Neural progenitor cell (in vitro differentiated cells): ENCODE data around the gene ZNF184. TPM values are rescaled to one million over a fixed set of nuclear protein-coding genes. Genes with fewer than 3 reads are reported as not detected.

Experiments used
- DNase-seq: peaks from one replicate; pipeline ENCODE4 v3.0.0-alpha.2; 2016; ENCODE audit warnings: low spot score
- H2AFZ ChIP-seq: fragments of 200-600 bp; sonication (generic); replicated peaks from 2 replicates; pipeline ENCODE4 v1.6.1; 2016; ENCODE audit warnings: antibody characterized with exemption
- H3F3A ChIP-seq: fragments of 200-600 bp; sonication (generic); 2 replicates; pipeline ENCODE4 v1.6.1; 2016; ENCODE audit warnings: antibody characterized with exemption, low read depth
- H3K27ac ChIP-seq: fragments of 200-600 bp; sonication (generic); 2 replicates; pipeline ENCODE4 v1.5.1; 2016; ENCODE audit warnings: mild to moderate bottlenecking
- H3K27me3 ChIP-seq: fragments of 200-600 bp; sonication (generic); 2 replicates; pipeline ENCODE4 v1.6.1; 2016; ENCODE audit warnings: mild to moderate bottlenecking, moderate library complexity
- H3K36me3 ChIP-seq: fragments of 200-600 bp; sonication (generic); 2 replicates; pipeline ENCODE4 v1.5.1; 2016
- H3K4me1 ChIP-seq: fragments of 200-600 bp; sonication (generic); 2 replicates; pipeline ENCODE4 v1.6.1; 2016; ENCODE audit warnings: mixed run types
- H3K4me2 ChIP-seq: fragments of 200-600 bp; sonication (generic); 2 replicates; pipeline ENCODE4 v1.6.1; 2016
- H3K4me3 ChIP-seq: fragments of 200-600 bp; sonication (generic); 2 replicates; pipeline ENCODE4 v1.5.1; 2016
- H3K79me2 ChIP-seq: fragments of 200-600 bp; sonication (generic); 2 replicates; pipeline ENCODE4 v1.6.1; 2016; ENCODE audit warnings: low read depth
- H3K9ac ChIP-seq: fragments of 200-600 bp; sonication (generic); 2 replicates; pipeline ENCODE4 v1.6.1; 2016
- H3K9me3 ChIP-seq: fragments of 200-600 bp; sonication (generic); 2 replicates; pipeline ENCODE4 v1.5.1; 2016; ENCODE audit warnings: low read depth
- H4K20me1 ChIP-seq: fragments of 200-600 bp; sonication (generic); 2 replicates; pipeline ENCODE4 v1.6.1; 2016; ENCODE audit warnings: low read depth
- H3K27ac Mint-ChIP-seq: 3 replicates; pipeline ENCODE4 v1.8.0; 2021; ENCODE audit warnings: mixed read lengths
- H3K27me3 Mint-ChIP-seq: 2 replicates; pipeline ENCODE4 v1.8.0; 2022; ENCODE audit warnings: low read depth, mild to moderate bottlenecking, inconsistent platforms, moderate library complexity, mixed read lengths; ENCODE audit not compliant: insufficient read depth
- H3K36me3 Mint-ChIP-seq: 3 replicates; pipeline ENCODE4 v1.8.0; 2021; ENCODE audit warnings: mixed read lengths
- H3K4me1 Mint-ChIP-seq: 3 replicates; pipeline ENCODE4 v1.8.0; 2021; ENCODE audit warnings: mixed read lengths
- H3K4me3 Mint-ChIP-seq: 3 replicates; pipeline ENCODE4 v1.8.0; 2021; ENCODE audit warnings: mild to moderate bottlenecking, moderate library complexity, mixed read lengths
- H3K9me3 Mint-ChIP-seq: 3 replicates; pipeline ENCODE4 v1.8.0; 2020; ENCODE audit warnings: mixed read lengths
- EZH2 ChIP-seq: fragments of 200-600 bp; sonication (generic); IDR thresholded peaks from 2 replicates; pipeline ENCODE4 v1.6.1; 2017; ENCODE audit warnings: antibody characterized with exemption, mild to moderate bottlenecking, moderate library complexity
- EZH2phosphoT487 ChIP-seq: fragments of 200-600 bp; sonication (generic); IDR thresholded peaks from 2 replicates; pipeline ENCODE4 v1.6.1; 2017; ENCODE audit warnings: antibody characterized with exemption
- total RNA-seq: library from RNA; depleted of rRNA; stranded (reverse); fragments of >200 nt; gene quantifications from 2 replicates; pipeline ENCODE4 v1.2.3, GENCODE V29; 2015; ENCODE audit warnings: low replicate concordance
- TF ChIP-seq, protein P1 (sequence below): fragments of 200-600 bp; sonication (generic); IDR thresholded peaks from 2 replicates; pipeline ENCODE4 v1.5.1; 2017; ENCODE audit warnings: antibody characterized with exemption, mild to moderate bottlenecking

The ZNF184 gene
- total RNA-seq, 1 donor from 2014 or later: 21.8 TPM

DNA sequence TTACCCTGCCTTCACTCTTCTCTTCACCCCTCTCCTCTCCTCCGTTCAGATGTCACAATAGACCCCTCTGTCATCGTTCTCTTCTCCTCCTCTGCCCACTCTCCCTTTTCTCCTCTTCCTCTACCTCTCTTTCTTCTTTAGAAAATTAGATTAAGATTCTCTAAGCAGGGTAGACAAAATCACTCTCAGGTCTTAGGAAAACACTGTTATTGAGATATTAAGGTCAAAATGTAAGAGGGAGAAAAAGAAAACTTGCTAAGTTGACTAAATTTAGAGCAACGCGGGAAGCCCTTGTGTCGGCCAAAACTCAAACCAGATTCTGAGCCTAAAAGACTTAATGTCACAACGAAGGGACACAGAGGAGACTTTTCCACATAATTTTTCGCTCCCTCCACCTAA, 22.1 kb upstream of the ZNF184 start:
- peaks cover 31% of the 10 kb centered on the region for H3K27me3 ChIP-seq
- peaks cover under 1% of the 10 kb centered on the region for H3K36me3 Mint-ChIP-seq
- peak overlapping the region; percentile 84 for H2AFZ ChIP-seq
- no peaks in the 10 kb centered on the region for H4K20me1 ChIP-seq
- H3K4me3 Mint-ChIP-seq: peak overlapping the region; percentile 94
- H3K9me3 ChIP-seq: no peaks in the 10 kb centered on the region
- H3K4me1 Mint-ChIP-seq: peaks cover 32% of the 10 kb centered on the region
- peak overlapping the region; percentile 87 for H3K4me2 ChIP-seq
- no peaks in the 10 kb centered on the region for H3K79me2 ChIP-seq
- H3K36me3 ChIP-seq: no peaks in the 10 kb centered on the region
- peak overlapping the region; percentile 4 for H3K9ac ChIP-seq
- no peak overlapping the region for H3K27ac ChIP-seq
- peaks cover 10% of the 10 kb centered on the region for H3F3A ChIP-seq
- DNase-seq: peak; percentile 49
- H3K4me1 ChIP-seq: no peaks in the 10 kb centered on the region
- peak overlapping the region; percentile 59 for H3K4me3 ChIP-seq
- peak overlapping the region; percentile 36 for H3K27ac Mint-ChIP-seq
- TF ChIP-seq EZH2: peak; percentile 45
- TF ChIP-seq, protein P1, sequence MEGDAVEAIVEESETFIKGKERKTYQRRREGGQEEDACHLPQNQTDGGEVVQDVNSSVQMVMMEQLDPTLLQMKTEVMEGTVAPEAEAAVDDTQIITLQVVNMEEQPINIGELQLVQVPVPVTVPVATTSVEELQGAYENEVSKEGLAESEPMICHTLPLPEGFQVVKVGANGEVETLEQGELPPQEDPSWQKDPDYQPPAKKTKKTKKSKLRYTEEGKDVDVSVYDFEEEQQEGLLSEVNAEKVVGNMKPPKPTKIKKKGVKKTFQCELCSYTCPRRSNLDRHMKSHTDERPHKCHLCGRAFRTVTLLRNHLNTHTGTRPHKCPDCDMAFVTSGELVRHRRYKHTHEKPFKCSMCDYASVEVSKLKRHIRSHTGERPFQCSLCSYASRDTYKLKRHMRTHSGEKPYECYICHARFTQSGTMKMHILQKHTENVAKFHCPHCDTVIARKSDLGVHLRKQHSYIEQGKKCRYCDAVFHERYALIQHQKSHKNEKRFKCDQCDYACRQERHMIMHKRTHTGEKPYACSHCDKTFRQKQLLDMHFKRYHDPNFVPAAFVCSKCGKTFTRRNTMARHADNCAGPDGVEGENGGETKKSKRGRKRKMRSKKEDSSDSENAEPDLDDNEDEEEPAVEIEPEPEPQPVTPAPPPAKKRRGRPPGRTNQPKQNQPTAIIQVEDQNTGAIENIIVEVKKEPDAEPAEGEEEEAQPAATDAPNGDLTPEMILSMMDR: no peak
- H3K9me3 Mint-ChIP-seq: peaks cover 6% of the 10 kb centered on the region
- H3K27me3 Mint-ChIP-seq: peaks cover 19% of the 10 kb centered on the region

DNA sequence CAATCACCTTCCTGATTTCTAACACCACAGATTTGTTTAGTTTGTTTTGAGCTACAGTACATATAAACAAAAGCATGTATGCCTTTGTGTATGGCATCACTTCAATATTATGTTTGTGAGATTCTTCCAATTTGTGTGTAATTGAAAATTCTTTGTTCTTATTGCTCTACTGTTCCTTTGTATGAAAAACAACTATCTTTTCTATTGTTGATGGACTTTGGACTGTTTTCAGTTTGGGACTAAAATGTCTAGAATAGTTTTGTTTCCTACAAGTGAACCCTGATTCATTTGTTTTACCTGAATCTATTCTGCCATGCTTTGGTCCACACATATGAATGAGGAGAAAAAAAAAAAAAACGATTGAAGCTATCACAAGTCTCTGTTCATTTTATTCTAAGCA, 21.2 kb upstream of the ZNF184 start:
- no peak for DNase-seq
- Histone ChIP-seq H3F3A (peaks cover 10% of the 10 kb centered on the region), H3K9me3 (no peaks in the 10 kb centered on the region), H3K36me3 (no peaks in the 10 kb centered on the region), H2AFZ (no peak overlapping the region), H3K27ac (no peak overlapping the region), H3K4me3 (no peak overlapping the region), H3K9ac (no peak overlapping the region), H4K20me1 (no peaks in the 10 kb centered on the region), H3K79me2 (no peaks in the 10 kb centered on the region), H3K4me2 (no peak overlapping the region), H3K27me3 (peaks cover 24% of the 10 kb centered on the region), H3K4me1 (no peaks in the 10 kb centered on the region)
- Mint-ChIP-seq H3K9me3 (peaks cover 6% of the 10 kb centered on the region), H3K36me3 (peaks cover 2% of the 10 kb centered on the region), H3K4me1 (peaks cover 32% of the 10 kb centered on the region), H3K27me3 (peaks cover 16% of the 10 kb centered on the region), H3K4me3 (peak overlapping the region; percentile 52), H3K27ac (no peak overlapping the region)
- TF ChIP-seq EZH2phosphoT487 (no peak), EZH2 (no peak)
- TF ChIP-seq, protein P1: no peak

DNA sequence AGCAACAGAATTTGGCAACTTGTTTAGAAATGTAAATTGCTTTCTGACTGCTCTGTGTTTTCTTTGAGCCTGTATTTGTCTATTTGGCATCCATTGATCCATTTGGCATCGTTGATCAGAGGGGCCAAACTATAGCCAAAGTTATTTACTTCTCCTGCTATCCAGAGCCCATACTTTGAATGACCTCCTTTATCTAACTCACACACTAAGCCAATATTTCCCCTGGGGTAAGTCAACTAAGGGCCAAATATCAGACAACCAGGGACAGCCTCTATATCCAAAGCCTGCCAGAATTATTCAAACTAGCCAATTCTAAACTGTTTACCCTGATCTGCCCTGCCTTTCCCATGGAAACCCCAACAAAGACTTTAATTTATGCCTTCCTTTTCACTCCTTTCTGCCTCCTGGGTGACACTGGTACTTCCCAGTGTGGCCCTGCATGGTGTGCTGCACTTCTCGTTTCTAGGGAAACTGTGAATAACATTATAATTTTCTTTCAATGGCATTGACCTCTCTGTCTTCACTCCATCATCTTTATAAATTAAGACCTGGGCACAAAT, 19.8 kb upstream of the ZNF184 start:
- Mint-ChIP-seq H3K9me3 (peaks cover 6% of the 10 kb centered on the region), H3K4me3 (peak overlapping the region; percentile 59), H3K27me3 (peaks cover 16% of the 10 kb centered on the region), H3K27ac (peak overlapping the region; percentile 93), H3K36me3 (peaks cover 2% of the 10 kb centered on the region), H3K4me1 (peaks cover 32% of the 10 kb centered on the region)
- Histone ChIP-seq H3K9me3 (no peaks in the 10 kb centered on the region), H3K4me3 (no peak overlapping the region), H3K4me1 (no peaks in the 10 kb centered on the region), H3K36me3 (no peaks in the 10 kb centered on the region), H3K27ac (no peak overlapping the region), H3K9ac (no peak overlapping the region), H3K27me3 (peaks cover 16% of the 10 kb centered on the region), H4K20me1 (no peaks in the 10 kb centered on the region), H3K79me2 (no peaks in the 10 kb centered on the region), H2AFZ (no peak overlapping the region), H3F3A (no peaks in the 10 kb centered on the region), H3K4me2 (no peak overlapping the region)
- DNase-seq: no peak
- TF ChIP-seq EZH2phosphoT487 (no peak), EZH2 (no peak)
- TF ChIP-seq, protein P1: no peak
